ENCODE measurements around the gene BOLA2B.

The BOLA2B gene

GRCh38 chr16:30149250-30149930 is 44.1 kb downstream of the BOLA2B start:
- H3K4me3 ChIP-seq (ENCODE audit: low read depth, low read length): no peak overlapping the region
- no peak for TF ChIP-seq CTCF (IDR thresholded peaks at IDR 0.05; ENCODE audit: low read depth, low read length, missing control alignments)
- DNase-seq (ENCODE audit: low read depth): no peak
- in situ Hi-C loops (cut with HindIII; ENCODE audit: low sequenced_read_pairs): no loop called here

GRCh38 chr16:30147843-30148510 is 45.5 kb downstream of the BOLA2B start:
- no peak for TF ChIP-seq CTCF (IDR thresholded peaks at IDR 0.05; ENCODE audit: low read depth, low read length, missing control alignments)
- DNase-seq (ENCODE audit: low read depth): no peak
- H3K4me3 ChIP-seq (ENCODE audit: low read depth, low read length): no peak overlapping the region
- in situ Hi-C loops (cut with HindIII; ENCODE audit: low sequenced_read_pairs): no loop called here

GRCh38 chr16:30145657-30146056 is 47.8 kb downstream of the BOLA2B start:
- no peak overlapping the region for H3K4me3 ChIP-seq (ENCODE audit: low read depth, low read length)
- TF ChIP-seq CTCF (IDR thresholded peaks at IDR 0.05; ENCODE audit: low read depth, low read length, missing control alignments): no peak
- no peak for DNase-seq (ENCODE audit: low read depth)
- in situ Hi-C loops (cut with HindIII; ENCODE audit: low sequenced_read_pairs): no loop called here

- DNase-seq (ENCODE audit: low read depth): no peak
- no peak for TF ChIP-seq CTCF (IDR thresholded peaks at IDR 0.05; ENCODE audit: low read depth, low read length, missing control alignments)
- no peak overlapping the region for H3K4me3 ChIP-seq (ENCODE audit: low read depth, low read length)
- in situ Hi-C loops (cut with HindIII; ENCODE audit: low sequenced_read_pairs): no loop called here
Measured at GRCh38 chr16:30144917-30145316, 48.5 kb downstream of the BOLA2B start.

- H3K4me3 ChIP-seq (ENCODE audit: low read depth, low read length): no peak overlapping the region
- no peak for DNase-seq (ENCODE audit: low read depth)
- in situ Hi-C loops (cut with HindIII; ENCODE audit: low sequenced_read_pairs): no loop called here
- no peak for TF ChIP-seq CTCF (IDR thresholded peaks at IDR 0.05; ENCODE audit: low read depth, low read length, missing control alignments)
Measured at GRCh38 chr16:30144017-30144416, 49.4 kb downstream of the BOLA2B start.

GRCh38 chr16:30143347-30143702 is 50.1 kb downstream of the BOLA2B start:
- in situ Hi-C loops (cut with HindIII; ENCODE audit: low sequenced_read_pairs): no loop called here
- no peak overlapping the region for H3K4me3 ChIP-seq (ENCODE audit: low read depth, low read length)
- TF ChIP-seq CTCF (IDR thresholded peaks at IDR 0.05; ENCODE audit: low read depth, low read length, missing control alignments): no peak
- no peak for DNase-seq (ENCODE audit: low read depth)

Measured in astrocyte of the cerebellum (primary cell).